Small intestine (tissue), 7 donors: ENCODE results near the gene SEC11A. TPM values are rescaled to one million over a fixed set of nuclear protein-coding genes. Genes with fewer than 3 reads are reported as not detected.
"Not testable (repeated sequence)": the region's sequence is repeated elsewhere in the genome, so short reads cannot be mapped to it uniquely, and the experiment has no call there.

ENCODE experiments used
- DNase-seq, 2 donors: peaks; one replicate each; pipeline versions ENCODE4 v3.0.0 to v3.0.0-alpha.2; 2013
- FAIRE-seq: peaks from 2 replicates; lab custom pipeline; 2012; peaks lifted over from hg19 to GRCh38; lab: Jason Lieb, UNC
- H3K27ac ChIP-seq, 3 donors: one replicate each; pipeline ENCODE4 v1.5.1; 2013; ENCODE audit warnings: low read length in 2 of 3, mild to moderate bottlenecking in 2 of 3, control low read depth in 1 of 3, inconsistent platforms in 1 of 3, low read depth in 1 of 3, moderate library complexity in 1 of 3
- H3K27me3 ChIP-seq, 3 donors: one replicate each; pipeline ENCODE4 v1.6.1; 2013; ENCODE audit warnings: low read length in 3 of 3, inconsistent platforms in 1 of 3; ENCODE audit not compliant: control insufficient read depth in 3 of 3, insufficient read depth in 3 of 3
- H3K36me3 ChIP-seq, 3 donors: one replicate each; pipeline ENCODE4 v1.6.1; 2013; ENCODE audit warnings: low read length in 3 of 3, inconsistent platforms in 1 of 3, low read depth in 1 of 3, mild to moderate bottlenecking in 1 of 3, moderate library complexity in 1 of 3; ENCODE audit not compliant: control insufficient read depth in 3 of 3, insufficient read depth in 2 of 3
- H3K4me1 ChIP-seq, 3 donors: one replicate each; pipeline ENCODE4 v1.6.1; 2013; ENCODE audit warnings: low read length in 2 of 3, inconsistent platforms in 1 of 3, low read depth in 1 of 3, mild to moderate bottlenecking in 1 of 3, moderate library complexity in 1 of 3; ENCODE audit not compliant: control insufficient read depth in 3 of 3, insufficient read depth in 2 of 3
- H3K4me3 ChIP-seq, 3 donors: one replicate each; pipeline ENCODE4 v1.5.1; 2013; ENCODE audit warnings: low read length in 3 of 3, control low read depth in 1 of 3, inconsistent platforms in 1 of 3, low read depth in 1 of 3, mild to moderate bottlenecking in 1 of 3, moderate library complexity in 1 of 3
- H3K9me3 ChIP-seq, 2 donors: one replicate each; pipeline ENCODE4 v1.6.1; 2013; ENCODE audit warnings: low read depth in 1 of 2, low read length in 1 of 2; ENCODE audit not compliant: control insufficient read depth in 2 of 2, insufficient read depth in 1 of 2
- WGBS, 3 donors: extraction: QIAGEN DNeasy Blood & Tissue Kit; methylation state at CpG; one replicate each; pipeline ENCODE4 v1.1.7; 2013; 5-methylcytosine and 5-hydroxymethylcytosine counted together
- polyA plus RNA-seq, 4 donors: library from polyadenylated mRNA; stranded (reverse) in 3 of 4; unstranded in 1 of 4; fragments of 200-250 nt in 3 of 4; fragments of 120-200 nt in 1 of 4; gene quantifications; one replicate each; pipeline versions ENCODE4 v1.2.1 to v1.2.3, GENCODE V29; 2013
- donor health status: healthy with polysubstance abuse.
- donor health status: control.
- donor health status: control.
- donor health status: Bipolar disorder and iron deficiency.
- donor health status: healthy.

SEC11A gene
- polyA plus RNA-seq, 4 donors: 110 to 156 (median 148) TPM

DNA sequence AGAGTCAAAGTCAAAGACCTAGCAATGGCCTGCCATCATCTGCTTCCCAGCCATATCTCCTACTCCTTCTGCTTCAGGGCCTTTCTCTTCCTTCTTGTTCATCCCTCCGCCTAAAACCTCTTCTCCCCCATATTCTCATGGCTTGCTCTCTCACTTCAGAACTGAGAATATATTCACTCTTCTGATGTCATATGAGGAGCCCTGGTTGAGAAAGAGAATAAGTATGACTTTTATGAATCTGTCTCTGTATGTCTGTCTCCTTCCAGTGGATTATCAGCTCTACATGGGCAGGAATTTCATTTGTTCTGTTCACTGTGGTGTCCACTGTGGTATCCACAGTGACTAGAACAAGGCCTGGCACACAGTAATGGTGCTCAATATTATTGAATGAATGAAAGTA, 44.3 kb upstream of the SEC11A start:
- Histone ChIP-seq H3K27ac (no peak overlapping the region), H3K27me3 (no peaks in the 10 kb centered on the region), H3K9me3 (no peaks in the 10 kb centered on the region), H3K4me3 (no peak overlapping the region), H3K4me1 (peaks cover 11 to 50% (median 31%) of the 10 kb centered on the region in 3 donors), H3K36me3 (peaks cover under 1 to 2% (median 2%) of the 10 kb centered on the region in 3 donors)
- DNase-seq: no peak
- WGBS, 3 donors: 73 to 93% (median 90%) methylated on average over 1 of the region's 1 CpG
- FAIRE-seq: no peak

DNA sequence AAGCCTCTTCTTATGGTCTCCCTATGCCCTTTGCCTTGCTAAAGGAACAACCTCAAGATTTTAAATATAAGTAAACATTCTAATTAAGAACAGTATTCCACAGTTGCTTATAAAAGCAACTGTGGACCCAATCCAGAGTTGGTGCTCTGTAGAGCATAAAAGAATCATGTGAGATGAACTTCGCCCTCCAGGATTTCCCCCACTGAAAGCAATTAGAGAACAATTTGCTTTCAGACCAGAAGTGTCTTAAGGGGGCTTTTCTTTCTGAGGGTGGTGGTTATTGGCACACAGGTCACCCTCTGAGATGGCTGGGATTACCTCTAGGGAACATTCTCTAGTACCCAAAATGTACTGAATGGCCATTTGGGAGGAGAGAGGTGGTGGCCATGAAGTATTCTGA, 43.1 kb upstream of the SEC11A start:
- DNase-seq (peak in 1 of 2 donors; percentile 62), FAIRE-seq (no peak)
- H3K9me3 ChIP-seq: no peaks in the 10 kb centered on the region
- H3K36me3 ChIP-seq: peaks cover 0 to 5% (median 0%) of the 10 kb centered on the region in 3 donors
- H3K27me3 ChIP-seq: no peaks in the 10 kb centered on the region
- peaks cover 14 to 57% (median 33%) of the 10 kb centered on the region in 3 donors for H3K4me1 ChIP-seq
- WGBS, 3 donors: 16 to 55% (median 39%) methylated on average over 1 of the region's 1 CpG
- H3K27ac ChIP-seq: peak overlapping the region in 1 of 3 donors; percentile 21
- no peak overlapping the region for H3K4me3 ChIP-seq

DNA sequence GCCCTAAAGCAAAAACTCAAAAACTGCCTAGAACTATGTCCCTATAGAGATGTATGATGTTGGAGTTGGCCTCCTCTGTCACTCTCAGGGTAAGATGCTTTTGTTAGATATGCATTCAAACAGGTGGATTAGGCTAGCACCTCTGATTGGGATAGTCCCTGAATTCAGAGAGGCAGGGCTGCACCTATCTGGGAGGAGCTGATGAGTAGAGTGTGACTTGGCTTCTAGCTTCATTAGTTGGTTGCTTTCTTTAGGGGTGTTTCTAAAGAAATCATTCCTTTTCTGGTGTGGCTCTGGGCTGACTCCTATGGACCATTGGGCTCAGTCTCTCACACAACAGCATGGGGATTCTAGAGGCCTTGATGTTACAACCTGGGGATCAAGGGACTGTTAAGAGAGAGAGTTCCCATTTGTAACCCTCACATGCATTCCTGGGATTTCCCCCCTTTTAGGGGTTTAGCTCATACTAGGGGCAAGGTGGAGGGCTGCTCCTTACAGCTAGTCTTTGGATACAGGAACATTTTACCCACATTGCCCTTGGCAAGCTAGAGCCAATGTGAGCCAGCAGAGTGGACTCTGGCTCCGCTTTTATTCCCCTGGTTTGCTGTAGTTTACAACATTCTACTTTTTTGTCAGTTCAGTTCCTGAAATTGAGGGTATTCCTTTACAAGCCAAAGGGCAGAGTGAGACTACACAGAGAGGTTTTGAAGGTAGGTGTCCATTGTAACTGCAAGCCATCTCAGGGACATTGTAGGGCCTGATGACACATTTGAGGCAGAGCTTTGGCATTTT, 40.0 kb upstream of the SEC11A start:
- FAIRE-seq: no peak
- Histone ChIP-seq H3K9me3 (no peaks in the 10 kb centered on the region), H3K4me1 (peaks cover 7 to 59% (median 36%) of the 10 kb centered on the region in 3 donors), H3K36me3 (peaks cover 0 to 3% (median 0%) of the 10 kb centered on the region in 3 donors), H3K4me3 (no peak overlapping the region), H3K27me3 (no peaks in the 10 kb centered on the region), H3K27ac (peak overlapping the region in 1 of 3 donors; percentile 17)
- whole genome bisulfite sequencing, 3 donors: 65 to 77% (median 77%) methylated on average over 1 of the region's 1 CpG
- peak in 1 of 2 donors; percentile 36 for DNase-seq

GRCh38 chr15:84754889-84755288, 39.0 kb upstream of the SEC11A start:
- H3K9me3 ChIP-seq, H3K27me3 ChIP-seq, H3K4me3 ChIP-seq, FAIRE-seq, H3K27ac ChIP-seq, H3K36me3 ChIP-seq, DNase-seq: not testable (repeated sequence)
- peaks cover 7 to 65% (median 35%) of the 10 kb centered on the region in 3 donors for H3K4me1 ChIP-seq
- WGBS, 3 donors: 45 to 72% (median 48%) methylated on average over 4 of the region's 4 CpGs

- Histone ChIP-seq H3K27ac (peak overlapping the region in 1 of 3 donors; percentile 53), H3K4me3 (no peak overlapping the region), H3K9me3 (no peaks in the 10 kb centered on the region), H3K36me3 (peaks cover 0 to 5% (median 0%) of the 10 kb centered on the region in 3 donors), H3K27me3 (no peaks in the 10 kb centered on the region), H3K4me1 (peaks cover 7 to 57% (median 27%) of the 10 kb centered on the region in 3 donors)
- FAIRE-seq: no peak
- no peak for DNase-seq
- 44 to 51% (median 47%) methylated on average over 3 of the region's 3 CpGs for WGBS, 3 donors
These were observed 36.8 kb upstream of the SEC11A start for GRCh38 chr15:84752700-84753099.

DNA sequence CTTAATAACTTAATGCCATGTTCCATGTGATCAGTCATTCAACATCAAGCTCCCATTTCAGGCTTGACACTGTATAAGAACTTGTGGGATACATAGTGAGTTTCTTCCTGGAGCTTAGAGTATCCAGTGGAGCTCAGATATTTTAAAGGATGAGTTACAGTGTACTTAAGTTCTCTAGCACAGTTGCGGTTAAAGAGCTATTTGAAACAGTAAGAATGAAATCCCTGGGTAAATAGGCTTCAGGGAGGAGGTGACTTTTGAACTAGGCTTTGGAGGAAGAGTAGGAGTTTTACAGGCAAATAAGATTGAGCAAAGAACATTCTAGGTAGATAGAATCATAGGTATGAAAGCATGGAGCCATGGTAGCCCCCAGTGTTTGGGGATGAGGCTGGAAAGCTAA, 36.3 kb upstream of the SEC11A start:
- WGBS, 3 donors: 89 to 94% (median 93%) methylated on average over 1 of the region's 1 CpG
- Histone ChIP-seq H3K9me3 (no peaks in the 10 kb centered on the region), H3K4me1 (peaks cover 7 to 58% (median 27%) of the 10 kb centered on the region in 3 donors), H3K27me3 (no peaks in the 10 kb centered on the region), H3K4me3 (no peak overlapping the region), H3K36me3 (peaks cover 0 to 5% (median 0%) of the 10 kb centered on the region in 3 donors), H3K27ac (peak overlapping the region in 1 of 3 donors; percentile 53)
- no peak for FAIRE-seq
- no peak for DNase-seq

- not testable (repeated sequence) for H3K27me3 ChIP-seq, H3K27ac ChIP-seq, H3K4me3 ChIP-seq, H3K9me3 ChIP-seq, DNase-seq, H3K36me3 ChIP-seq, FAIRE-seq
- WGBS, 3 donors: 80 to 87% (median 85%) methylated on average over 6 of the region's 6 CpGs
- H3K4me1 ChIP-seq: peaks cover 7 to 61% (median 27%) of the 10 kb centered on the region in 3 donors
These were observed 35.8 kb upstream of the SEC11A start for GRCh38 chr15:84751721-84752120.

DNA sequence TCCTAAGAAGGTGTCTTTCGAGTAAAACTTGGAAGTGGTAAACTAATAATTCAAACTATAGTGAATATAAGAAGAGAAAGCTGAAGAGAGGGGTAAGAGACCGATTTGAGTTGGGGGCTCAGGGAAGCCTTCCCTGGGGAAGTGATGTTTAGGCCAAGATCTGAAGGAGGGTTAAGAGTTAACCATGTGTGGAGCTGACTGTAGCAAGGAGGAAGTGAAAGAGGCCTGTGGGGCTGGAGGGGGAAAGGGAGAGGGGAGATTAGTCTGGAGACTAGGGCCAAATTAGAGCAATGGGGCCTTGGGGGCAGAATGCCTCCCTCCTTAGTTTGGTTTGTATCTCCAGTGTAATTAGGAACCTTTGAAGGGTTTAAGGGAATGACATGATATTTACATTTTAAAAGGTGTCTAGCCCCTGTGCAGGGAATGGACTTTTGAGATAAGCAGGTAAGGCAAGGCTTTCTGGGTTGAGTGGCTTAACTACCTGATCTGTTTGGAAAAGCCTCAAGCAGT, 34.7 kb upstream of the SEC11A start:
- Histone ChIP-seq H3K27me3 (no peaks in the 10 kb centered on the region), H3K4me3 (peak overlapping the region in 2 of 3 donors; percentile 87 to 91), H3K4me1 (peaks cover 7 to 60% (median 27%) of the 10 kb centered on the region in 3 donors), H3K36me3 (peaks cover 0 to 5% (median 0%) of the 10 kb centered on the region in 3 donors), H3K27ac (peak overlapping the region in 2 of 3 donors; percentile 17 to 61), H3K9me3 (no peaks in the 10 kb centered on the region)
- WGBS, 3 donors: 13 to 23% (median 14%) methylated on average over 2 of the region's 2 CpGs
- DNase-seq (peak in 1 of 2 donors; percentile 48), FAIRE-seq (no peak)
